ENCODE data around the gene S100A16.

- no peak for TF ChIP-seq CTCF (conservative IDR thresholded peaks at IDR 0.05; ENCODE audit: low read length)
- TF ChIP-seq EZH2phosphoT487 (IDR thresholded peaks at IDR 0.05; ENCODE audit: borderline replicate concordance): no peak
Observed at GRCh38 chr1:153578936-153579335, 34.0 kb downstream of the S100A16 start.
